ENCODE data around the gene PACSIN1.

Gene PACSIN1

GRCh38 chr6:34562350-34562749, 96.5 kb downstream of the PACSIN1 start:
- DNase-seq (ENCODE audit: low read depth): no peak

DNA sequence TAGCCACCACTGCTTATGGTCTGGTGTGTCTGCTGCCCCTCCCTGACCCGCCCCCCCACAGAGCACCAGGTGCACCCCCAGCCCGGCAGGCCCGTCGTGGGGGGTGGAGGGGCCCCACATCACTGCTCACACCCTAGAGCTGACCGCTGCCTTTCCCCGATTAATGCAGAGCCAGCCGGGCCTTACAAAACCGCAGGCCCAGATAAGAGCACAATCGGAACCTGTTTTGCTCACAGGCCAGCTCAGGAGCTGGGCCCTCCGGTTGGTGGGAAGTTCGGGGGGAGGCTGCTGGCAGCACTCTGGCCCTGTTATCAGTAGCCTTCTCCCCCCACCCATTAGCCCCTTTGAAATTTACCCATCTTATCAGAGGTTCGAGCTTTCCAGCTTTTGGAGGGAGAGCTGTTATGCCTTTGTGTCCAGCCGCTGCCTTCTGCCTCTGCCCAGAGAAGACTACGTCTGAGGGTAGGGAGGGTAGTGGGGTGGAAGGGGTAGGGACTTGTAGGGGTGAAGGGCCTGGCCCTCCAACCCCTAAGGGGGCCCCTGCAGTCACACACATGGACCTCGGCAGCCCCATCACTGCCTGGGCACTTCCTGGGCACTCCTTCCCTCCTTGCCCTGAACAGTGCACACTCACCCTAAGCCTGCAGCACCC, 97.1 kb downstream of the PACSIN1 start:
- DNase-seq (ENCODE audit: low read depth): no peak

- DNase-seq (ENCODE audit: low read depth): no peak
Measured at GRCh38 chr6:34563513-34563870, 97.6 kb downstream of the PACSIN1 start.

GRCh38 chr6:34564181-34564580, 98.3 kb downstream of the PACSIN1 start:
- DNase-seq (ENCODE audit: low read depth): no peak

DNA sequence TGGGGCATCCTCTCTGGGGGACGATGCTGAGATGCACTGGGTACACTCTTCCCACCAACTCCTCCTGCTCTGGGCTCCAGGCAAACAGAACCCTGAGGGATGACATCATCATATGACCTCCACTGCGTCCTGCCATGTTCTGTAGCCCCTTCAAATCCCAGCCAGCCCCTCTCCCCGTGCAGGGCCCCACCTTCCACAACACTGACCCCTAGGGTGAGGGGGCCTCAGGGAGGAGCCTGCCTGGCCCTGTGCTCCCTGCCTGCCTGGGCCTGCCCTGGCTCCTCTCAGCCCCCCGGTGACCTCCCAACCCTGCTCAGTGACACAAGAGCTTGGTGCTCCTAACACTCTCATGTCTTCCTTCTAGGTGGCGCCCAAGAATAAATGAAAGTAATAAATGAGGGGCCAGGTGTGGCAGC, 99.9 kb downstream of the PACSIN1 start:
- no peak for DNase-seq (ENCODE audit: low read depth)

DNA sequence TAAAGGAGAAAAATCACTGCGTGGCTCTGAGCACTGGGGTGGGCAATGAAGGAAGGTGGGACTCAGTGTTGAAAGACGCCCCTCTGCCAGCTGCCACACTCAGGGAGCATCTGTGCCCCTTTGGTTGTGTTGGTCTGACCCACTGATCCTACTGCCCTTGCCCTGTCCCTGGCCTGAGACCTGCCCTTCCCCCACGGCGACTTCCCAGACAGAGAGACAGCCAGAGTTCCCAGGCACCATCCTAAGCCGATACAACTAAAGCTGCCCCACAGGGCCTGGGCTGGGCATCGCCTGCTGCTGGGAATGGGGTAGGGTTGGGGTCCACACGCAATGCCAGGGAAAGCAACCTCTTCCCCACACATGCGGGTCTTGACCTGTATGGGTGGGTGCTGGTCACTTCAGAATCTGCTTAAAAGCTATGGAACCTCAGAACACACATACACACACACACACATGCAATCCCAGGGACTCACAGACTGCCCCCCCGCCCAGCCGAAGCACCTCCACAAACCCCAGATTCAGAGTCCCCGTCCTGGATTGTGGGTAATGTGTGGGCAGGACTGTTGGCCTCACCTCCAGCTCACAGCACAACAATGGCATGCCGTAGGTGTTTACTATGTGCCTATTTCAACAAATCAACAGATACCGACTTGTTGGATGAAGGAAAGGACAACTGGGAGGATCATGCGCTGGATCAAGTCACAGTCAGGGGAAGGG, 101.1 kb downstream of the PACSIN1 start:
- DNase-seq (ENCODE audit: low read depth): no peak

DNA sequence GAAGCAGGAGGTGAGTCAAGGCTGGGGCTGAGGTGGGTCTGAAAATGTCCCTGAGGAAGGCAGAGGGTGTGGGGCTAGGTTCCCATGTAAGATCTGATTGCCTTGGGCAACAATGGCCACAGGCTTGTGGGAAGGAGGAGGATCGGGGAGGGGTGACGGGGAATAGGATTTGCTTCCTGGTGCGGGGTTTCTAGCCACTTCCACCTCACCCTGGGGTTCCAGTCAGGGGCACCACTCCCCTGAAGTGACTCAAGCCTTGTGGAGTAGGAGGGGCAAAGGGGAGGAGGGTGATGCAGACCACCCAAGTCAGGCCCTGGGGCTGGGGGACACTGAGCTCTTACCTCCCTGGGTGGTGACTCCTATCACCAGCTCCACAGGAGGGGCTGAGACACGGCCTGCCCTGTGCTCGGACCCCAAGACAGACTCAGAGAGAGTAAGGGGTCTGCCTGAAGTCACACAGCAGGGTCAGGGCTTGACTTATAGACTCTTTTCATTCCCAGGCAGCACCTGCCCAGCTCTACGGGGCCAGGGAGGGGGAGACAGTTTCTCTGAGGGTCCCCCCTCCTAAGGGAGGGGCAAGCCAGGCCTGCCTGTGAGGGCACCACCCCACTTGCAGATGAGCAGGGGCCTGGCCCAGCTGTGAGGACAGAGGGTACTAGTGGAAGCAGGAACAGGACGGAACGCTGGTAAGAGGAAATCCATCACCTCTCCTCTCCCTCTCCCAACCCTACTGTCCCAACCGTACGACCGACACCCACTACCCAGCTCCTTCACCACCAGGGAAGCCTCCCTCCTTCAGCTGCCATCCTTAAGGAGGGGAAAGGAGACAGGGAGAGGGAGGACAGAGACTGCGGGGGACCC, 102.7 kb downstream of the PACSIN1 start:
- DNase-seq (ENCODE audit: low read depth): no peak

GRCh38 chr6:34569361-34569973, 103.6 kb downstream of the PACSIN1 start:
- DNase-seq (ENCODE audit: low read depth): no peak

DNA sequence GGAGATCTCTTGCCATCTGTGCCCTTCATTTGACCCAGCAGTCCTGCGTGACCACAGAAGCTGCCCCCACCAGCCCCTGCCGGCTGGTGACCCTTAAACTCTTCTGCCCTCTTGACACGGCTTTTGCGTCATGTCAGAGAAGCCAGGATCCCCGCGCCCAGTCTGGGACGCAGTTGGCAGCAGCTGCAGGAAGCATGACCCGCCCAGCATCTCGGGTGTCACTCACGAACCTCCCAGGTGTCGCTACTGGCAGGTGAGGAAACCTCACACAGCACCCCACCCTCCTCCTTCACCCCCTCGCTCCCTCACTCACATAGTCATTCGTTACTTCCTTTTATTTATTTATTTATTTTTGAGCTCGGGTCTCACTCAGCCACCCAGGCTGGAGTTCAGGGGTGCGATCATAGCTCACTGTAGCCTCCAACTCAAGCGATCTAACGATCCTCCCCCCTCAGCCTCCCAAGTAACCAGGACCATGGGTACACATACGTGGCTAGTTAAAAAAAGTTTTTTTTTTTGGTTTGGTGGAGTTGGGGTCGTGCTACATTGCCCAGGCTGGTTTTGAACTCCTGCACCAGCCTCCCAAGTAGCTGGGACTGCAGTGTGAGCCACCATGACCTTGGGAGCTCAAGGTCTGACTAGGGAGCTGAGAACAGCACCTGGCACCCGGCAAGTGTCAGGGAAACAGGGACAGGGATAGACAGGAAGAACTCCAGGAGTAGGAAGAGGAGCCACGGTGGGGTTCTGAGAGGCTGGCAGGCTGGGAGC, 104.4 kb downstream of the PACSIN1 start:
- DNase-seq (ENCODE audit: low read depth): no peak

DNA sequence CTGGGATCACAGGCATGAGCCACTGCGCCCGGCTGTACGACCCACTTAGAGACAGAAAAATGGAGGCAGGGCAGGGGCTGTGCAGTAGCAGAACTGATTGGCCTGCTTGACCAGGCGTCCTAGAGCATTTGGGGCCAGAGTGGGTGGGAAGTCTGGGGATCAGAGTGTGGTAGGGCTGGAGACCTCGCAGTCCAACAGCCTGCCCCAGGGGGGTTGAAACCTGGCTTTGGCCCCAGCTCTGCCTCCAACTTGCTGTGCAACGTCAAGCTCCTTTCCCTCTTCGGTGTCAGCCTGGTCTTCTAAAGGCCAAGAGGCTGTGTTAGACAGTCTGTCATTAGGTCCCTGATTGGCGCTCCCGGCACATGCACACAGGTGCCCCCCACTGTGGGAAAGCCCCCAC, 105.5 kb downstream of the PACSIN1 start:
- no peak for DNase-seq (ENCODE audit: low read depth)

GRCh38 chr6:34572021-34572420, 106.1 kb downstream of the PACSIN1 start:
- no peak for DNase-seq (ENCODE audit: low read depth)

DNA sequence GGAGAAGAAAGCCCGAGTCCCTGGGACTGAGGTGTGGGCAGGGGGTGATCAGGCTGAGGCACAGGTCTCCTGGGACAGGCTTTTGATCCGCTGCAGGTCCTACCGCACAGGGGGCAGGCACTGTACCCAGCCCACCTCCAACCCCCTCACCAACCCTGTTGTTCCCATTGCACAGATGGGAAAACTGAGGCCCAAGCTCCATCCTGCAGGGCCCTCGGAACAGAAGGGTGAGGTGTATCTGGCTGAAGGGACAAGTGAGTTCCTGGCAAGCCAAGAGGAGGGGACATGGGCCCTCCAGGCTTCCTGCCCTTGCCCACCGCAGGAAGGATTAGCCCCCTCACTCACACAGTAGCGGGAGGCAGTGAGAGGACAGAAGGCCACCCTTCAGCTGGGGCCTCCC, 106.7 kb downstream of the PACSIN1 start:
- no peak for DNase-seq (ENCODE audit: low read depth)

DNA sequence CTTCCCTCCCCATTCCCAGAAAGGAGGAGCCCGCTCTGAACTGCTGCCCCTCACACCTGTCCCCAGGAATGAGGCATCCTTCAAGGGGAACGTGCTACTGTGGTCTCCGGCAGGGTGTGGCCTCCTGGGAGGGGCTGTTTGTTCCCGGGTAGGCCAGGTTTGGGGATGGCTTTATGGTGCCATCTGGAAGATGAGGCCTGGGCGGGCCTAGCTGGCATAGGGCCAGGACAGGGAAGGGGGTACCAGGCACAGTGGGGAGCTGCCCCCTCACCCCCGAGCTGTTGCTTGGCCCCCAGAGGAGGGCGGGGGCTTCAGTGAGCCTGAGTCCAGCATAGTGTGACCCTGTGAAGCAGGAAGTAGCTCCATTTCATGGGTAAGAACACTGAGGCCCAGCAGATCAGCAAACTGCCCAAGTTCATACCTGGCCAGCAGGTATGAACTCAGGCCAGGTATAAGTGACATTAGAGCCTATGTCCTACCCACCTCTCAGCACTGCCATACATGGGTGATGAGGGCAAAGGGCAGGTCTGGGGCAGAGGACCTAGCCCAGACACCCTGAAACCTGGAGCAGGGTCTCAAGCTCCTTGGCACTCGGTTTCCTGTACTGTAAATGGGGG, 107.8 kb downstream of the PACSIN1 start:
- no peak for DNase-seq (ENCODE audit: low read depth)

GRCh38 chr6:34574647-34575293, 108.9 kb downstream of the PACSIN1 start:
- DNase-seq (ENCODE audit: low read depth): no peak

DNA sequence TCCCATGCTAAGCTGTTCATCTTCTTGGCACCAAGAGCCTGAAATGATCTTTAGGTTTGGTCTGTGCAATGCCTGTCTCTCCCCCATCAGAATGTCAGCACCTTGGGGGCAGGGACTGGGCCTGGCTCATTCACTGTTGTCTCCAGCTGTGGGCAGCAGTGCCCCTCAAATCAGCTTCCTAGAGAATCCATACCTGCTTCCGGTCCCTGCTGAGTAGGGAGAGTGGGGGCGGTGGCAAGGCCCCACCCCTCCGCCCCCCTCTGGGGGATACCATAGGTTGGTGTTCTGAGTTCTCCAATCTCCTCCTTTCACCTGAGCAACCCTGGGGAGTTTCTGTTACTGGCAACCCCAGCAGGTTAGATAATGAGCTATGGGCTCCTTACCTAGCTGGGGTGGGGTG, 109.5 kb downstream of the PACSIN1 start:
- no peak for DNase-seq (ENCODE audit: low read depth)

DNA sequence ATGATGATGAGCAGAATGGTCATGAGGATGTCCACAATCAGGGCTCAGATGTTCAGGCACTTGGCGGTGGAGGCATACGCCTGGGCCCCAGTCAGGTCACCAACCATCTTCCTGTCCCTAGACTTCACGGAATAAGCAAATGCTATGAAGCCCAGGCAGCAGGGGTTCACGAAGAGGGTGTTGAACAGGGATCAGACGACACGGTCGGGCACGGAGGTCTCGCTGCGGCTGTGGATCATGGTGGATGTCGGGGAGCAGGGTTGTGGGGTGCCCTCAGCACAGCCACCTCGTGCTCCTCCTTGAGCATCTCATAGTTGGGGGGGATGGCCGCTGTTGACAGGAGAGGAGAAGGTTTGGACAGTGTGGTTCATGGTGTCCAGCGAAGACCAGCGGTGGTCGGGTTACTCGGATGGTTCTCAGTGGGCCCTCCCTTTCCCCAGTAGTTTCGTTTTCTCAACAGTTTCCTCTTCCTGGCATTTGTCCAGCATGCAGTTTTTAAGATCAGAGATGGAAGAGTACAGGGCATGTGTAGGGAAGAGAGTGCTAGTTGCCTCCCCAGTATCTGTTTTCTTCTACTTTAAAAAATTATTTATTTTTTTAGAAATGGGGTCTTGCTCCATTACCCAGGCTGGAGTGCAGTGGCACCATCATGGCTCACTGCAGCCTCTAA, 110.5 kb downstream of the PACSIN1 start:
- DNase-seq (ENCODE audit: low read depth): no peak

DNA sequence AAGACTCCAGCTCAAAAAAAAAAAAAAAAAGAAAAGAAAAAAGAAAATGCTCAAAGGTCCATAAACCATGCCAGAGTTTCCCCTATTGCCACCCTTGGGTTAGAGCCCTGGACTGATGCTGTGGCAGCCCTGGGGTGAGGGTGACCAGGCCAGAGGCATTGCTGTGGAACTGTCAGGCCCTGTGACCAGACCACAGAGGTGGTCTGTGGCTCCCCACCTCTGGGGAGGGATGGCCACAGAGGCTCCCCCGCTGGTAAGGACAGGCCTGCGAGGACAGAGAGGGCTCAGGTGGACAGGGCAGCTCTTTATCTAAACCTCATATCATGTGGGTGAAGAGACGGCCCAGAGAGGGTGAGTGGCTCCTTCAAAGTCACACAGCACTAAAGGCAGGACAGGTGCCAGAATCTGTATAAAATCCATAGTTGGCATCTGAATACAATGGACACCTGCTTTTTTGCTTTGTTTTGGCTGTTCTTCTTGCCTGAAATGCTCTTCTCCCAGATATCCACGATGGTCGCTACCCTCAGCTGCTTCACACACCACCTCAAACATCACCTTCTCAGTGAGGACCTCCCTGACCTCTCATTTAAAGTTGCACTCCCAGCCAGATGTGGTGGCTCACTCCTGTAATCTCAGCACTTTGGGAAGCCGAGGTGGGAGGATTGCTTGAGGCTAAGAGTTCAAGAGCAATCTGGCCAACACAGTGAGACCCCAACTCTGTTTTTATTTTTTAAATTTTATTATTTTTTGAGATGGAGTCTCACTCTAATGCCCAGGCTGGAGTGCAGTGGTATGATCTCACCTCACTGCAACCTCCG, 112.8 kb downstream of the PACSIN1 start:
- no peak for DNase-seq (ENCODE audit: low read depth)

- DNase-seq (ENCODE audit: low read depth): no peak
Measured at GRCh38 chr6:34580707-34581560, 115.1 kb downstream of the PACSIN1 start.

DNA sequence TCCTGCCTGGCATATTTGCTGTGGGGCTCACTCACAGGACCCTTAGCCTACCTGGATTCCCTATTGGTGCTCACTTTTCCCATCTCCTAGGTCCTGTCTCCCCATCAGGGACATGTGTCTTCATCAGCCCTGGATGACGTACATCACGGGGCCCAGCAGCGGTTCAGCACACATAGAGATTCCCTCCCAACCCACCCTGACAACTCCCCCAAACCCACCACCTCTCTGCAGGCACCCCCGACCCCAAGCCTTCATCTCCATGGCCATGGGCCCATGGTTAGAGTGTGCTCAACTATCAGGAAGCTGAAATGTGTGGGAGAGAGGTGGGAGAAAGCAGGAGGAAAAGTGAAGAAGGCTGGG, 115.7 kb downstream of the PACSIN1 start:
- no peak for DNase-seq (ENCODE audit: low read depth)

Measured in stimulated activated CD8-positive, alpha-beta memory T cell treated with anti-CD3 and anti-CD28 coated beads, Interleukin-12 subunit alpha, Interleukin-12 subunit beta, amount 100 ng/mL, for 4 hours (primary cell).